ENCODE results near the gene APOBEC4. TPM values are rescaled to one million over a fixed set of nuclear protein-coding genes. Genes with fewer than 3 reads are reported as not detected.

APOBEC4 gene
- total and polyA plus RNA-seq, 4 donors: 1.4 to 5.3 (median 3.1) TPM

GRCh38 chr1:183633676-183634343 lies 19.3 kb downstream of the APOBEC4 start:
- 0% methylated on average over 1 of the region's 1 CpG for WGBS, 2 donors
- Histone ChIP-seq H3K4me1 (ENCODE audit: control insufficient read depth in 5 of 5, insufficient read depth in 5 of 5, low read length in 5 of 5) (peaks cover 1 to 32% (median 10%) of the 10 kb centered on the region in 5 donors), H3K4me3 (no peak overlapping the region), H3K27me3 (ENCODE audit: control insufficient read depth in 3 of 3, insufficient read depth in 3 of 3, low read length in 2 of 3) (peaks cover 0 to 3% (median 0%) of the 10 kb centered on the region in 3 donors), H3K27ac (ENCODE audit: low read depth in 1 of 2, low read length in 1 of 2) (peak overlapping the region in 1 of 2 donors; percentile 41), H3K9me3 (ENCODE audit: control insufficient read depth in 4 of 4, insufficient read depth in 3 of 4, low read length in 3 of 4) (no peaks in the 10 kb centered on the region), H3K36me3 (ENCODE audit: control insufficient read depth in 4 of 4, insufficient read depth in 4 of 4, low read length in 4 of 4) (peaks cover 0 to 12% (median 2%) of the 10 kb centered on the region in 4 donors), H3K9ac (ENCODE audit: insufficient read depth in 1 of 2, low read length in 2 of 2) (peak overlapping the region in 1 of 2 donors; percentile 70)
- DNase-seq (peak in 2 of 3 donors; percentile 74 to 77), ATAC-seq (ENCODE audit: insufficient read depth, low FRiP score) (no peak)
- TF ChIP-seq CTCF (IDR thresholded peaks at IDR 0.05; ENCODE audit: control extremely low read depth, extremely low read depth): peak; percentile 0

- DNase-seq: no peak
- Histone ChIP-seq H3K4me1 (ENCODE audit: control insufficient read depth in 5 of 5, insufficient read depth in 5 of 5, low read length in 5 of 5) (peaks cover 1 to 32% (median 14%) of the 10 kb centered on the region in 5 donors), H3K36me3 (ENCODE audit: control insufficient read depth in 4 of 4, insufficient read depth in 4 of 4, low read length in 4 of 4) (peaks cover 0 to 18% (median 6%) of the 10 kb centered on the region in 4 donors), H3K9me3 (ENCODE audit: control insufficient read depth in 4 of 4, insufficient read depth in 3 of 4, low read length in 3 of 4) (no peaks in the 10 kb centered on the region), H3K9ac (ENCODE audit: insufficient read depth in 1 of 2, low read length in 2 of 2) (peak overlapping the region in 1 of 2 donors; percentile 44), H3K4me3 (no peak overlapping the region), H3K27me3 (ENCODE audit: control insufficient read depth in 3 of 3, insufficient read depth in 3 of 3, low read length in 2 of 3) (no peaks in the 10 kb centered on the region), H3K27ac (ENCODE audit: low read depth in 1 of 2, low read length in 1 of 2) (no peak overlapping the region)
- no peak for TF ChIP-seq CTCF (IDR thresholded peaks at IDR 0.05; ENCODE audit: control extremely low read depth, extremely low read depth)
- ATAC-seq (ENCODE audit: insufficient read depth, low FRiP score): no peak
- 38 to 58% methylated on average over 1 of the region's 1 CpG for WGBS, 2 donors
Observed at GRCh38 chr1:183632964-183633363, 20.2 kb downstream of the APOBEC4 start.

- WGBS, 2 donors: 30 to 33% methylated on average over 2 of the region's 2 CpGs
- H3K27me3 ChIP-seq (ENCODE audit: control insufficient read depth in 3 of 3, insufficient read depth in 3 of 3, low read length in 2 of 3): no peaks in the 10 kb centered on the region
- peaks cover 0 to 18% (median 7%) of the 10 kb centered on the region in 4 donors for H3K36me3 ChIP-seq (ENCODE audit: control insufficient read depth in 4 of 4, insufficient read depth in 4 of 4, low read length in 4 of 4)
- no peak overlapping the region for H3K27ac ChIP-seq (ENCODE audit: low read depth in 1 of 2, low read length in 1 of 2)
- TF ChIP-seq CTCF (IDR thresholded peaks at IDR 0.05; ENCODE audit: control extremely low read depth, extremely low read depth): no peak
- H3K4me3 ChIP-seq: no peak overlapping the region
- H3K4me1 ChIP-seq (ENCODE audit: control insufficient read depth in 5 of 5, insufficient read depth in 5 of 5, low read length in 5 of 5): peaks cover 3 to 32% (median 16%) of the 10 kb centered on the region in 5 donors
- no peaks in the 10 kb centered on the region for H3K9me3 ChIP-seq (ENCODE audit: control insufficient read depth in 4 of 4, insufficient read depth in 3 of 4, low read length in 3 of 4)
- ATAC-seq (ENCODE audit: insufficient read depth, low FRiP score) (no peak), DNase-seq (peak in 2 of 3 donors; percentile 66 to 68)
- no peak overlapping the region for H3K9ac ChIP-seq (ENCODE audit: insufficient read depth in 1 of 2, low read length in 2 of 2)
Observed at GRCh38 chr1:183632114-183632513, 21.0 kb downstream of the APOBEC4 start.

All from lung (tissue), 12 donors.